Measurements from ENCODE around the gene SREBF2.

- TF ChIP-seq CTCF (IDR thresholded peaks at IDR 0.05; ENCODE audit: poor library complexity) (no peak), EZH2 (IDR thresholded peaks at IDR 0.05; ENCODE audit: borderline replicate concordance) (no peak)
These were observed 102.6 kb downstream of the SREBF2 start for GRCh38 chr22:41935509-41935908.
